ENCODE measurements around the gene SMYD3.

DNA sequence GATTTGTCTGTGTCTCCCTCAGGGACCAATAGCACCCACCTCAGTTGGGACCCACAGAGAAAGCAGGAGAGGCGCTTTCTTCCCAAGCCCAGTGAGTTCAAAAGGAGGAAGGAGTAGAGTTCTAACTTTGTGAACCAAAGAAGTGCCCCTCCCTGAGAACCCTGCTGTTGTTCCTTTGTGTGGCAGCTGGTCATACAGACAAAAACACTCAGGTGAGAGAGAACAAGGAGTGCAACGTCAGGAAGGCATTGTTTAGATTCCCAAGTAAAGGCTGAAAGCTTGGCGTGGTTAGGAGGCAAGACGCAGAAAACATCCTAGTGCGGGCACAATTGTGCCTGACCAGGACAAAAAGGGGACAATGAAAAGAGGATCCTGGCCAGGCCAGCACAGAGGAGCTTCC lies 697.7 kb downstream of the SMYD3 start:
- TF ChIP-seq ZNF140 (tag by site-specific recombination; IDR thresholded peaks at IDR 0.05) (no peak), HOXA7 (CRISPR knock-in tag; IDR thresholded peaks at IDR 0.05; ENCODE audit: borderline replicate concordance) (no peak), CTCF (tag by site-specific recombination; IDR thresholded peaks at IDR 0.05) (no peak)
